SIG-M5 treated with dmso at 0.1 percent for 504 hours (cell line): Measurements from ENCODE around the gene BTBD9.

Experiments
- DNase-seq: peaks from one replicate; lab custom pipeline; 2025; ENCODE audit not compliant: unreplicated experiment; lab: John Stamatoyannopoulos, UW

The BTBD9 gene

GRCh38 chr6:38566295-38567030 is 73.3 kb downstream of the BTBD9 start:
- no peak for DNase-seq

- DNase-seq, result no peak
Observed at GRCh38 chr6:38564301-38564700, 75.4 kb downstream of the BTBD9 start.

- no peak for DNase-seq
Observed at GRCh38 chr6:38555606-38556005, 84.1 kb downstream of the BTBD9 start.

GRCh38 chr6:38554700-38555413 is 84.9 kb downstream of the BTBD9 start:
- DNase-seq, result no peak

GRCh38 chr6:38554014-38554413 is 85.7 kb downstream of the BTBD9 start:
- no peak for DNase-seq

GRCh38 chr6:38552121-38552520 is 87.6 kb downstream of the BTBD9 start:
- DNase-seq, result peak; percentile 94

- DNase-seq, result no peak
Observed at GRCh38 chr6:38549795-38550194, 89.9 kb downstream of the BTBD9 start.

- DNase-seq, result no peak
Observed at GRCh38 chr6:38549180-38549579, 90.5 kb downstream of the BTBD9 start.

GRCh38 chr6:38543022-38543421 is 96.7 kb downstream of the BTBD9 start:
- no peak for DNase-seq

GRCh38 chr6:38542031-38542430 is 97.7 kb downstream of the BTBD9 start:
- DNase-seq, result no peak

- no peak for DNase-seq
Observed at GRCh38 chr6:38533064-38533463, 106.7 kb downstream of the BTBD9 start.

- no peak for DNase-seq
Observed at GRCh38 chr6:38531134-38531533, 108.6 kb downstream of the BTBD9 start.

- no peak for DNase-seq
Observed at GRCh38 chr6:38528196-38528965, 111.3 kb downstream of the BTBD9 start.

GRCh38 chr6:38527371-38527770 is 112.4 kb downstream of the BTBD9 start:
- DNase-seq, result no peak

GRCh38 chr6:38525888-38526287 is 113.8 kb downstream of the BTBD9 start:
- DNase-seq, result no peak

GRCh38 chr6:38524436-38525145 is 115.1 kb downstream of the BTBD9 start:
- DNase-seq, result no peak

GRCh38 chr6:38522322-38522721 is 117.4 kb downstream of the BTBD9 start:
- DNase-seq, result no peak

GRCh38 chr6:38518511-38519304 is 121.0 kb downstream of the BTBD9 start:
- no peak for DNase-seq

GRCh38 chr6:38517005-38517404 is 122.7 kb downstream of the BTBD9 start:
- DNase-seq, result no peak

GRCh38 chr6:38514399-38514798 is 125.3 kb downstream of the BTBD9 start:
- DNase-seq, result no peak
